GM19438 (cell line): Measurements from ENCODE around the gene FRMD7.
"Not testable (repeated sequence)": the region's sequence is repeated elsewhere in the genome, so short reads cannot be mapped to it uniquely, and the experiment has no call there.

ENCODE experiments used
- ATAC-seq: cut with Tn5 transposase; IDR thresholded peaks from one replicate; pipeline ENCODE4 v1.9.1; 2021; ENCODE audit warnings: low read depth; ENCODE audit not compliant: unreplicated experiment

Gene FRMD7

GRCh38 chrX:132127743-132128142 lies at the start of gene FRMD7:
Gene FRMD7, minus strand, starts transcription at chrX:132128020. Its CDS starts 176 bp downstream, at chrX:132127844.
- no peak for ATAC-seq

GRCh38 chrX:132173647-132174046 lies 45.8 kb upstream of the FRMD7 start:
- no peak for ATAC-seq

- ATAC-seq, result no peak
Measured at GRCh38 chrX:132171881-132172280, 44.1 kb upstream of the FRMD7 start.

GRCh38 chrX:132171478-132171877 lies 43.7 kb upstream of the FRMD7 start:
- ATAC-seq, result no peak

- no peak for ATAC-seq
Measured at GRCh38 chrX:132169554-132169953, 41.7 kb upstream of the FRMD7 start.

GRCh38 chrX:132165651-132166050 lies 37.8 kb upstream of the FRMD7 start:
- no peak for ATAC-seq

- no peak for ATAC-seq
Measured at GRCh38 chrX:132165005-132165404, 37.2 kb upstream of the FRMD7 start.

GRCh38 chrX:132163094-132163493 lies 35.3 kb upstream of the FRMD7 start:
- not testable (repeated sequence) for ATAC-seq

- ATAC-seq, result no peak
Measured at GRCh38 chrX:132153166-132153565, 25.3 kb upstream of the FRMD7 start.

GRCh38 chrX:132146456-132146855 lies 18.6 kb upstream of the FRMD7 start:
- no peak for ATAC-seq

- ATAC-seq, result no peak
Measured at GRCh38 chrX:132144061-132144460, 16.2 kb upstream of the FRMD7 start.

GRCh38 chrX:132125906-132126305 lies 1.9 kb downstream of the FRMD7 start:
- ATAC-seq, result no peak

GRCh38 chrX:132120913-132121312 lies 6.9 kb downstream of the FRMD7 start:
- no peak for ATAC-seq

GRCh38 chrX:132119821-132120515 lies 7.9 kb downstream of the FRMD7 start:
- no peak for ATAC-seq

- no peak for ATAC-seq
Measured at GRCh38 chrX:132119283-132119682, 8.5 kb downstream of the FRMD7 start.

- ATAC-seq, result no peak
Measured at GRCh38 chrX:132118358-132118757, 9.5 kb downstream of the FRMD7 start.

GRCh38 chrX:132115792-132116191 lies 12.0 kb downstream of the FRMD7 start:
- ATAC-seq, result no peak

GRCh38 chrX:132114607-132115006 lies 13.2 kb downstream of the FRMD7 start:
- ATAC-seq, result no peak

GRCh38 chrX:132107291-132107690 lies 20.5 kb downstream of the FRMD7 start:
- ATAC-seq, result no peak

- no peak for ATAC-seq
Measured at GRCh38 chrX:132101799-132102198, 26.0 kb downstream of the FRMD7 start.

- no peak for ATAC-seq
Measured at GRCh38 chrX:132101206-132101605, 26.6 kb downstream of the FRMD7 start.

- ATAC-seq, result not testable (repeated sequence)
Measured at GRCh38 chrX:132098704-132099103, 29.1 kb downstream of the FRMD7 start.

- no peak for ATAC-seq
Measured at GRCh38 chrX:132094164-132094563, 33.7 kb downstream of the FRMD7 start.
